H1 (cell line): Measurements from ENCODE around the gene NAGA. TPM values are rescaled to one million over a fixed set of nuclear protein-coding genes. Genes with fewer than 3 reads are reported as not detected.
"Not testable (repeated sequence)": the region's sequence is repeated elsewhere in the genome, so short reads cannot be mapped to it uniquely, and the experiment has no call there.

Experiments used
- CTCF ChIA-PET: fragments of 300-600 bp; sonication (Branson Sonifier 250); formaldehyde crosslinking; loops from one replicate; lab custom pipeline; 2021; ENCODE audit not compliant: partially characterized antibody; lab: Charles Lee
- POLR2A ChIA-PET: fragments of 300-600 bp; sonication (Branson Sonifier 250); formaldehyde crosslinking; loops from one replicate; lab custom pipeline; 2021; ENCODE audit warnings: inconsistent platforms; ENCODE audit not compliant: partially characterized antibody; lab: Charles Lee
- DNase-seq, 2 experiments: peaks; one replicate each; pipeline versions ENCODE4 v3.0.0 to v3.0.0-alpha.2; 2010 to 2022; ENCODE audit warnings: low spot score in 2 of 2, low read depth in 1 of 2, mixed read lengths in 1 of 2
- FAIRE-seq: peaks from 2 replicates; lab custom pipeline; 2011; peaks lifted over from hg19 to GRCh38; lab: Jason Lieb, UNC
- H2AFZ ChIP-seq: 2 replicates; pipeline ENCODE4 v1.8.1; 2012; ENCODE audit warnings: low read length, inconsistent platforms
- H2AK5ac ChIP-seq: 2 replicates; pipeline ENCODE4 v1.6.1; 2013; ENCODE audit warnings: low read depth, low read length
- H2BK120ac ChIP-seq: replicated peaks from 2 replicates; pipeline ENCODE3; 2013; ENCODE audit warnings: low read depth, low read length, inconsistent platforms
- H2BK12ac ChIP-seq: 2 replicates; pipeline ENCODE4 v1.6.1; 2013; ENCODE audit warnings: low read depth, low read length
- H2BK15ac ChIP-seq: 2 replicates; pipeline ENCODE4 v1.6.1; 2013; ENCODE audit warnings: low read length
- H2BK20ac ChIP-seq: 2 replicates; pipeline ENCODE4 v1.6.1; 2013; ENCODE audit warnings: low read length
- H2BK5ac ChIP-seq: 2 replicates; pipeline ENCODE4 v1.6.1; 2013; ENCODE audit warnings: low read depth, low read length
- H3K14ac ChIP-seq: 2 replicates; pipeline ENCODE4 v1.6.1; 2013; ENCODE audit warnings: inconsistent platforms; ENCODE audit not compliant: insufficient read length
- H3K18ac ChIP-seq: 2 replicates; pipeline ENCODE4 v1.6.1; 2013; ENCODE audit warnings: low read length; ENCODE audit errors: extremely low read depth
- H3K23ac ChIP-seq: 2 replicates; pipeline ENCODE4 v1.6.1; 2013; ENCODE audit warnings: inconsistent platforms; ENCODE audit not compliant: insufficient read length
- H3K23me2 ChIP-seq: 2 replicates; pipeline ENCODE4 v1.6.1; 2013; ENCODE audit warnings: low read depth, low read length
- H3K27ac ChIP-seq: 2 replicates; pipeline ENCODE4 v1.6.1; 2011; ENCODE audit warnings: low read depth, low read length, inconsistent platforms
- H3K27me3 ChIP-seq, 4 experiments: replicated peaks in 1 of 4; 1 replicate in 1 of 4; 2 replicates in 3 of 4; pipeline versions ENCODE4 v1.6.1 to v1.8.1; 2011 to 2013; ENCODE audit warnings: low read length in 3 of 4, mild to moderate bottlenecking in 3 of 4, inconsistent platforms in 2 of 4, mixed read lengths in 2 of 4, moderate library complexity in 1 of 4; ENCODE audit not compliant: control insufficient read depth in 3 of 4, insufficient read depth in 3 of 4; ENCODE audit errors: extremely low read depth in 1 of 4
- H3K36me3 ChIP-seq, 4 experiments: 2 replicates each; pipeline versions ENCODE4 v1.6.1 to v1.8.1; 2011 to 2013; ENCODE audit warnings: mild to moderate bottlenecking in 4 of 4, low read length in 3 of 4, moderate library complexity in 2 of 4, control low read depth in 1 of 4, inconsistent platforms in 1 of 4; ENCODE audit not compliant: insufficient read depth in 4 of 4, control insufficient read depth in 2 of 4
- H3K4ac ChIP-seq: replicated peaks from 2 replicates; pipeline ENCODE3; 2013; ENCODE audit warnings: low read length, low read depth, mixed read lengths, inconsistent platforms; ENCODE audit not compliant: insufficient read length
- H3K4me1 ChIP-seq, 4 experiments: replicated peaks in 1 of 4; 1 replicate in 1 of 4; 2 replicates in 3 of 4; pipeline versions ENCODE4 v1.6.1 to v1.8.1; 2011 to 2013; ENCODE audit warnings: low read length in 3 of 4, inconsistent platforms in 2 of 4, mixed read lengths in 1 of 4; ENCODE audit not compliant: insufficient read depth in 4 of 4, control insufficient read depth in 3 of 4
- H3K4me2 ChIP-seq, 2 experiments: 2 replicates each; pipeline versions ENCODE4 v1.6.1 to v1.8.1; 2011 to 2013; ENCODE audit warnings: low read depth in 2 of 2, low read length in 2 of 2, control low read depth in 1 of 2, inconsistent platforms in 1 of 2, mild to moderate bottlenecking in 1 of 2; ENCODE audit not compliant: insufficient read depth in 1 of 2
- H3K4me3 ChIP-seq, 4 experiments: fragments of 200-600, 300-600 bp in 1 of 4; sonication (generic), shearing (Covaris generic), sonication (Bioruptor Twin) in 1 of 4; 2 replicates each; pipeline versions ENCODE4 v1.5.1 to v1.8.1; 2011 to 2016; ENCODE audit warnings: low read length in 4 of 4, low read depth in 3 of 4, control low read depth in 2 of 4, inconsistent platforms in 2 of 4, mild to moderate bottlenecking in 2 of 4, mixed read lengths in 1 of 4, moderate library complexity in 1 of 4; ENCODE audit not compliant: insufficient read depth in 2 of 4; ENCODE audit errors: extremely low read depth in 1 of 4
- H3K56ac ChIP-seq: replicated peaks from 2 replicates; pipeline ENCODE3; 2013; ENCODE audit warnings: low read depth, mild to moderate bottlenecking, mixed read lengths, low read length, inconsistent platforms; ENCODE audit not compliant: insufficient read length
- H3K79me1 ChIP-seq: 2 replicates; pipeline ENCODE4 v1.6.1; 2013; ENCODE audit warnings: low read depth, low read length, control low read depth
- H3K79me2 ChIP-seq, 2 experiments: 2 replicates each; pipeline versions ENCODE4 v1.6.1 to v1.8.1; 2012 to 2013; ENCODE audit warnings: low read length in 2 of 2, mild to moderate bottlenecking in 2 of 2, inconsistent platforms in 1 of 2; ENCODE audit not compliant: insufficient read depth in 2 of 2, control insufficient read depth in 1 of 2
- H3K9ac ChIP-seq, 4 experiments: replicated peaks in 1 of 4; 1 replicate in 1 of 4; 2 replicates in 3 of 4; pipeline versions ENCODE4 v1.6.1 to v1.8.1; 2011 to 2013; ENCODE audit warnings: low read depth in 3 of 4, low read length in 3 of 4, control low read depth in 2 of 4, mild to moderate bottlenecking in 2 of 4, moderate library complexity in 2 of 4, inconsistent platforms in 1 of 4; ENCODE audit errors: extremely low read depth in 1 of 4
- H3K9me3 ChIP-seq, 2 experiments: 2 replicates each; pipeline versions ENCODE4 v1.6.1 to v1.8.1; 2012 to 2013; ENCODE audit warnings: mild to moderate bottlenecking in 2 of 2, moderate library complexity in 2 of 2, control low read depth in 1 of 2, inconsistent platforms in 1 of 2, low read depth in 1 of 2, low read length in 1 of 2, mixed read lengths in 1 of 2; ENCODE audit not compliant: insufficient read depth in 2 of 2
- H4K20me1 ChIP-seq, 2 experiments: replicated peaks in 1 of 2; 2 replicates each; pipeline versions ENCODE3 to v1.8.1; 2011 to 2013; ENCODE audit warnings: inconsistent platforms in 2 of 2, low read length in 2 of 2, mild to moderate bottlenecking in 1 of 2; ENCODE audit not compliant: insufficient read depth in 2 of 2, control insufficient read depth in 1 of 2
- H4K5ac ChIP-seq: 2 replicates; pipeline ENCODE4 v1.6.1; 2013; ENCODE audit warnings: low read length, low read depth, mixed read lengths, inconsistent platforms; ENCODE audit not compliant: insufficient read length
- H4K8ac ChIP-seq: 2 replicates; pipeline ENCODE4 v1.8.0; 2013; ENCODE audit warnings: mild to moderate bottlenecking, moderate library complexity, low read length, inconsistent platforms; ENCODE audit not compliant: insufficient read depth; ENCODE audit errors: extremely low read depth
- H4K91ac ChIP-seq: replicated peaks from 2 replicates; pipeline ENCODE3; 2013; ENCODE audit warnings: low read length, mixed read lengths, inconsistent platforms; ENCODE audit not compliant: insufficient read length
- RAD21 ChIP-seq, 2 experiments: IDR thresholded peaks in 1 of 2; conservative IDR thresholded peaks in 1 of 2; 2 replicates each; pipeline ENCODE4 v1.6.1; 2011; ENCODE audit warnings: low read depth in 2 of 2, low read length in 2 of 2, improper control_type of control experiment in 1 of 2, inconsistent platforms in 1 of 2, mild to moderate bottlenecking in 1 of 2, moderate library complexity in 1 of 2
- WGBS, 2 experiments: shearing (Covaris generic) in 1 of 2; methylation state at CpG; one replicate each; pipeline versions ENCODE4 v1.1.6 to v1.1.7; 2013 to 2015; ENCODE audit warnings: low lambda C conversion rate in 2 of 2, mixed read lengths in 2 of 2, inconsistent platforms in 1 of 2, low coverage in 1 of 2, missing lambda C conversion rate in 1 of 2; ENCODE audit not compliant: insufficient replicate concordance in 2 of 2, insufficient coverage in 1 of 2, insufficient read length in 1 of 2; ENCODE audit errors: extremely low coverage in 1 of 2, missing lambda C conversion rate in 1 of 2; 5-methylcytosine and 5-hydroxymethylcytosine counted together
- polyA plus RNA-seq, 7 experiments: library from polyadenylated mRNA; depleted of rRNA in 3 of 7; stranded (reverse) in 5 of 7; unstranded in 2 of 7; fragments of >200 nt in 5 of 7; fragments of 200-250 nt in 2 of 7; gene quantifications; 1 replicate in 5 of 7; 2 replicates in 1 of 7; 4 replicates in 1 of 7; pipeline versions ENCODE4 v1.2.1 to v1.2.3, GENCODE V29; 2011 to 2013; ENCODE audit warnings: missing spikeins in 2 of 7, mixed read lengths in 2 of 7
- total RNA-seq: library from RNA; stranded (reverse); fragmentation: NEBNext Ultra II Directional; extraction: Animal tissue kit (Norgen Biotek cat#: 25700); gene quantifications from 2 replicates; pipeline ENCODE4 v1.2.1, GENCODE V29; 2021
- TF ChIP-seq, protein P1 (sequence below), 3 experiments: IDR thresholded peaks; 1 replicate in 2 of 3; 2 replicates in 1 of 3; pipeline versions ENCODE4 v1.5.1 to v1.6.1; 2011; ENCODE audit warnings: low read length in 3 of 3, mild to moderate bottlenecking in 3 of 3, inconsistent platforms in 2 of 3, low read depth in 1 of 3, moderate library complexity in 1 of 3; ENCODE audit not compliant: insufficient read depth in 1 of 3; ENCODE audit errors: control extremely low read depth in 1 of 3

The NAGA gene
- total and polyA plus RNA-seq, 2 of the 8 experiments (the other 6 are each of a cell fraction or from before 2014, with no cell fraction given), result 14.8 to 30.7 TPM

DNA sequence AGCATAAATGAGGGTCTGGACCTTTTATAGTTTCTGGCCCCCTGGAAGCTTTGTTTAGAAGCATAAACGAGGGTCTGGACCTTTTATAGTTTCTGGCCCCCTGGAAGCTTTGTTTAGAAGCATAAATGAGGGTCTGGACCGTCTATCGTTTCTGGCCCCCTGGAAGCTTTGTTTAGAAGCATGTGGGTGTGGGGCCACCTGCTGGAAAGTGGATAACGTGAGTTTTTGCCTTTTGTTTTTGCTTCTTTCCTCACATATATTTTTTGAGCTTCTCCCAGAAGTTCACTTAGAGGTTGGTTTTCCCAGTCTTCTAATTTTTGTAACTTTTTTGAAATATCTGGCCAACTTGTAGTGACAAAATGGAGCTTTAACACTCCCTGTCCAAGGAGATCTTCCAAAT, 42.2 kb upstream of the NAGA start:
- H4K91ac ChIP-seq, H4K20me1 ChIP-seq, FAIRE-seq, H3K23ac ChIP-seq, H3K27ac ChIP-seq, H3K56ac ChIP-seq, H3K27me3 ChIP-seq, H2BK120ac ChIP-seq, H3K9me3 ChIP-seq, H3K79me1 ChIP-seq, H3K23me2 ChIP-seq, POLR2A ChIA-PET, H2BK20ac ChIP-seq, H3K36me3 ChIP-seq, H3K79me2 ChIP-seq, H3K18ac ChIP-seq, H3K9ac ChIP-seq, DNase-seq, H4K8ac ChIP-seq, H2BK5ac ChIP-seq, H3K4ac ChIP-seq, H2BK12ac ChIP-seq, H2AK5ac ChIP-seq, H2AFZ ChIP-seq, H3K4me1 ChIP-seq, H2BK15ac ChIP-seq, H3K4me3 ChIP-seq, H4K5ac ChIP-seq, H3K4me2 ChIP-seq, H3K14ac ChIP-seq: not testable (repeated sequence)
- CTCF ChIA-PET, result interaction anchor here (0.8 to 7.3 kb wide), 26 partner anchors 10 to 416 kb away, joined by 3 to 116 read pairs (median 4); partner anchors contain the start of genes NDUFA6, SEPTIN3 and SMIM45
- peak; percentile 60 to 69 for TF ChIP-seq RAD21 (IDR thresholded peaks at IDR 0.05 in 1 of 2, conservative IDR thresholded peaks at IDR 0.05 in 1 of 2; ENCODE audit: low read depth in 2 of 2, low read length in 2 of 2)
- TF ChIP-seq, protein P1, sequence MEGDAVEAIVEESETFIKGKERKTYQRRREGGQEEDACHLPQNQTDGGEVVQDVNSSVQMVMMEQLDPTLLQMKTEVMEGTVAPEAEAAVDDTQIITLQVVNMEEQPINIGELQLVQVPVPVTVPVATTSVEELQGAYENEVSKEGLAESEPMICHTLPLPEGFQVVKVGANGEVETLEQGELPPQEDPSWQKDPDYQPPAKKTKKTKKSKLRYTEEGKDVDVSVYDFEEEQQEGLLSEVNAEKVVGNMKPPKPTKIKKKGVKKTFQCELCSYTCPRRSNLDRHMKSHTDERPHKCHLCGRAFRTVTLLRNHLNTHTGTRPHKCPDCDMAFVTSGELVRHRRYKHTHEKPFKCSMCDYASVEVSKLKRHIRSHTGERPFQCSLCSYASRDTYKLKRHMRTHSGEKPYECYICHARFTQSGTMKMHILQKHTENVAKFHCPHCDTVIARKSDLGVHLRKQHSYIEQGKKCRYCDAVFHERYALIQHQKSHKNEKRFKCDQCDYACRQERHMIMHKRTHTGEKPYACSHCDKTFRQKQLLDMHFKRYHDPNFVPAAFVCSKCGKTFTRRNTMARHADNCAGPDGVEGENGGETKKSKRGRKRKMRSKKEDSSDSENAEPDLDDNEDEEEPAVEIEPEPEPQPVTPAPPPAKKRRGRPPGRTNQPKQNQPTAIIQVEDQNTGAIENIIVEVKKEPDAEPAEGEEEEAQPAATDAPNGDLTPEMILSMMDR (IDR thresholded peaks at IDR 0.05; ENCODE audit: control extremely low read depth in 1 of 3, insufficient read depth in 1 of 3, low read depth in 1 of 3, low read length in 3 of 3), result peak in 1 of 3 experiments; percentile 55; a peak in 2 of 4 replicates
- 40% methylated on average over 4 of the region's 4 CpGs; no CpG with 5 or more reads in 1 of the 2 experiments for WGBS, 2 experiments
